ENCODE measurements around the gene SLC35A5.

Gene SLC35A5

DNA sequence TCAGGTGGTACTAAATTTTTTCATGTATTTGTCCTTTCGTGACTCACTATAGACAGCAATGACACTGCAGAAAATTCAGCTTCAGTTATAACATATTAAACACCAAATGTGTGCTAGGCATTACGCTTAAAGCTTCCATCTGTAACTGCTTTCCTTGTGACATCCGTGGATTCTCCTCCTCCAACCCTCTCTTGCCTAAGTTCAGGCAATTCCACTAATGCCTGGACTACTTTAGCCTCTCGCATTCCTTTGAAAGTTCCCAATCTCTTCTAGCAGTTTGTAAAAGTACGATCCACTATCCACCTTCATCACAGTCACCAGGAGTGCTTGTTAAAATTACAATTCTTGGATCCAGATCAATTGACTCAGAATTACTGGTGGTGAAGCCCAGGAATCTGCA is 61.4 kb downstream of the SLC35A5 start:
- in situ Hi-C loops (cut with HindIII; ENCODE audit: low sequenced_read_pairs) = no loop called here

DNA sequence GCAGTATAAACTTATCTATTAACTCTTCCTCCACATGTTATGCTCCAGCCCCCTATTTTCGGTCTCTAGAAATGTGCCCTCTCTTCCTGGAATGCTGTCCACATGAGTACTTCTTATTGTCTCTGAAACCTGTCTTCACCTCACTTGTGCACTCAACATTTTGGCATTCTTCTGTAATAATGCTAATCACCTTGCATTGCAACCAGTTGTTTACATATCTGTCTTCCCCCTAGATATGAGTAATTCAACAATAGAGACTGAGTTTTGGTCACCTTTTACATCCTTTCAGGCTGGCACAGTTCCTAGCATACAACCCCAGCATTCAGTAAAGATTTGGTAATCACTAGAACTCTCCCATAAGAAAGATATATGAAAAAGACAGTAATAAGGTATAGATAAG is 61.9 kb downstream of the SLC35A5 start:
- in situ Hi-C loops (cut with HindIII; ENCODE audit: low sequenced_read_pairs) = no loop called here

DNA sequence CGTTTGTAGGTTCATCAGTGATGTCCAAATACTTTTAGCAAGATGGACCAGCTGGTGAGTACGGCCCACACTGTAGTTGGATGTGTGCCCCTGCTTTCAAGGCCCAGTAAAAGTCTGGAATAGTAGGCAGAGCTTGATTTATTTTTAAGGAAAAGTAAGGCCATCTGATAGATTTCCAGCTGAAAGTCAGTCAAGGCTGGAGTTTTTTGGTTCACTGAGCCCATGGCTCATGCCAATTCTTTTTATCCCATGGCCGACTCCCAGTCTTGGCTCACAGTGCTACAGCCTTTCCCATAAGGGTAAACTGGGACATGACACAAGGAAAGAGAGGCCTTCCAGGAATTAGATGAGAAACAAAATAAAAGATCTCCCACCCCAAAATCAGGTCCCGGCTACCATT is 65.6 kb downstream of the SLC35A5 start:
- in situ Hi-C loops (cut with HindIII; ENCODE audit: low sequenced_read_pairs) = no loop called here

- in situ Hi-C loops (cut with HindIII; ENCODE audit: low sequenced_read_pairs) = no loop called here
Observed at GRCh38 chr3:112627919-112628466, 66.1 kb downstream of the SLC35A5 start.

DNA sequence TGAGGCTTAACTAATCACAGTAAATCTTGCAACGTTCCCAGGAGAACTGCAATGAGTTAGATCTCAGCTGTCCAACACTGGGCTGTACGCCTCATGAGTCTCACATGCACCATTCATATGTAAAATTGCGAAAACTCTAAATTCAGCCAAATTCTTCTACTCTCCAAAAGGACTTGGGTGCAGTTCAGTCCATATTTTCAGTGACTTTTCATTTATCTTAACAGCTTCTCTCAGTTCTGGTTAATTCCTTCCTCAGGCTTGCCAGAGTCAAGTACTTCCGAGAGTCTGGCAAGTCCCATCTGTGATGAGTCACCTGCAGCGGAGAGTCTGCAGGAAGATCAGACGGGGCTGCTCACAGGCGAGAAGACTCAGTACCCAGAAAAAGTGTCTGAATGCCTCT is 67.6 kb downstream of the SLC35A5 start:
- in situ Hi-C loops (cut with HindIII; ENCODE audit: low sequenced_read_pairs) = no loop called here

DNA sequence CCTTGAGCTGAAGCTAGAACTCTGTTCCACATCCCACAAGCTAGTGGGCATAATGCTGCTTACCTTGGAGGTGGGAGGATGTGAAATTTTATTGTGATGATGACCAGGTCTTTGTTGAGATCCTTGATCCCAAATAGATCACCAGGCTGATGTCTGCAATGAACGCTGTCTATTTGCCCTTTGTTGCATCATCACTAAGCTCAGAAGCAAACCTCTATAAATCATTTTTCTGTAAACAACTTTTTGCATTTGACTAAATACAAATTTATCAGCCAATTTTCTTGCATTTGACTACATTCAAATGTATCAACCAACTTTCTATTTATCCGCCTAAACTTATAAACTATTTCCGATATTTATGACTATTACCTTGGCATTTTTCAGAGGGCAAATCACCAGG is 69.4 kb downstream of the SLC35A5 start:
- in situ Hi-C loops (cut with HindIII; ENCODE audit: low sequenced_read_pairs) = no loop called here

DNA sequence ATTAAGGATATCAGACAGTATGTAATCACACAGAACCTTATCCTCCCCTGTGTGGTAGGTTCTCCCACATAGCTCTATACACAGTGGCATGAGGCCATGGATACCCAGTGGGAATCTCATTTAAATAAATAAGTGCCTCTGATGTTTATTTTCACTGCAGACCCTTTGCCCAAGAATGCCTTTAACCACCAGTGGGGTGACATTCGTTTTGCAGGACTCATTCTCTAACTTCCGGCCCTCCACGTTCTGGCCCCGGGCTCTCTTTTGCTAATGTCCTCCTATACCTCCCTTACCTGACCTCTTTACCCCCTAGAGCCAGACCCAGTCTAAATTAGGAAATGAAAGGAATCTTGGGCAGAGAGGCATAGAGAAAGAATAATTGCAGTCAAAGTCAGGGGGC is 70.8 kb downstream of the SLC35A5 start:
- in situ Hi-C loops (cut with HindIII; ENCODE audit: low sequenced_read_pairs) = no loop called here

- in situ Hi-C loops (cut with HindIII; ENCODE audit: low sequenced_read_pairs) = no loop called here
Observed at GRCh38 chr3:112633191-112633590, 71.3 kb downstream of the SLC35A5 start.

GRCh38 chr3:112633757-112634156 is 71.9 kb downstream of the SLC35A5 start:
- in situ Hi-C loops (cut with HindIII; ENCODE audit: low sequenced_read_pairs) = no loop called here

DNA sequence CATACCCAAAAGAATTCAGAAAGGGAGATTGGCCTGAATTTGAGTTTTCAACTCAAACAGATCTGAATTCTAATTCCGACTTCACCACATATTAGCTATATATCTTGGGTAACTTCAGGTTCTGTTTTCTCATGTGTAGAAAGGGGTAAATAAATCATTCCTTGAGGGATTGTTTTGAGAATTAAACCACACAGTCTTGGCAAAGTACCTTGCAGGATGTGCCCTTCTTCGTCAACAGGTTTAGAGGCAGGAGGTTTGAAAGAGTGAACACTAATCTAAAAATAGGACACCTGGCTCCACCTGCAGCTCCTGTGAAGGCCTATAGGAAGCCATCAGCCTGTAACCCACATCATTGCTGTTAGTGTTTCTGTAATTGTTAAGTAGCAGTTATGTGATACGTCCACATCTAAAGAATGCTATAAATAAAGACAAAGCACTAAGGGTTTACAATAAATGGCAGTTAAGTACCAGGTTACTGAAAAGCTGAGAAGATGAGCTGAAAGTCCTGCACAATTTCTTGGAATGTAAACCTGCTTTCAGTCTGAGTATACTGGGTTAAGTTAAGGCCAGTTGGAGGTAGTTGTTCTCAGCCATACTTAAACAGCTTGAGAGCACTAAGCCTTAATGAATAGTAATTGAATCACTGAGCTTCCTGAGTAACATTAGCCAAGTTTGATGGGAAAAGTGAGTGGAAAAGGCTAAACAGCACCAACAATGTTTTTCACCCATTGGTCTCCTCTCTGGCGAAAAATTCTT is 73.1 kb downstream of the SLC35A5 start:
- in situ Hi-C loops (cut with HindIII; ENCODE audit: low sequenced_read_pairs) = no loop called here

Measured in endothelial cell of hepatic sinusoid (primary cell).